DMS114 treated with DMSO at 0.1 percent for 48 hours (cell line): Measurements from ENCODE around the gene RFNG.

Experiments used
- DNase-seq: peaks from one replicate; lab custom pipeline; 2025; ENCODE audit not compliant: unreplicated experiment; lab: John Stamatoyannopoulos, UW

The RFNG gene

GRCh38 chr17:82089723-82090548 is 38.3 kb upstream of the RFNG start:
- no peak for DNase-seq

GRCh38 chr17:82088838-82089722 is 37.5 kb upstream of the RFNG start:
- DNase-seq = no peak

GRCh38 chr17:82087961-82088837 is 36.6 kb upstream of the RFNG start:
- DNase-seq = no peak

GRCh38 chr17:82086941-82087906 is 35.6 kb upstream of the RFNG start:
- no peak for DNase-seq

- DNase-seq = no peak
Measured at GRCh38 chr17:82085931-82086764, 34.5 kb upstream of the RFNG start.

- no peak for DNase-seq
Measured at GRCh38 chr17:82085031-82085861, 33.6 kb upstream of the RFNG start.

- no peak for DNase-seq
Measured at GRCh38 chr17:82084373-82085030, 32.9 kb upstream of the RFNG start.

- DNase-seq = no peak
Measured at GRCh38 chr17:82083533-82084359, 32.1 kb upstream of the RFNG start.

GRCh38 chr17:82083009-82083408 is 31.4 kb upstream of the RFNG start:
- no peak for DNase-seq

- no peak for DNase-seq
Measured at GRCh38 chr17:82082456-82082855, 30.8 kb upstream of the RFNG start.

- DNase-seq = no peak
Measured at GRCh38 chr17:82081966-82082365, 30.4 kb upstream of the RFNG start.

GRCh38 chr17:82081546-82081945 is 29.9 kb upstream of the RFNG start:
- no peak for DNase-seq

- DNase-seq = no peak
Measured at GRCh38 chr17:82080789-82081464, 29.3 kb upstream of the RFNG start.

- DNase-seq = no peak
Measured at GRCh38 chr17:82080048-82080788, 28.6 kb upstream of the RFNG start.

GRCh38 chr17:82079001-82079677 is 27.5 kb upstream of the RFNG start:
- DNase-seq = no peak
